Fibroblast of the aortic adventitia (primary cell): ENCODE measurements around the gene NIPA2. TPM values are rescaled to one million over a fixed set of nuclear protein-coding genes. Genes with fewer than 3 reads are reported as not detected.

Experiments
- DNase-seq: peaks from one replicate; pipeline ENCODE4 v3.0.0-alpha.2; 2010; ENCODE audit warnings: low read depth
- H3K4me3 ChIP-seq: 2 replicates; pipeline ENCODE4 v1.5.1; 2011; ENCODE audit warnings: low read depth, mild to moderate bottlenecking, control low read depth, low read length, moderate library complexity
- CTCF ChIP-seq: IDR thresholded peaks from 2 replicates; pipeline ENCODE4 v1.5.1; 2011; ENCODE audit warnings: mild to moderate bottlenecking, low read length, control low read depth, inconsistent platforms; ENCODE audit not compliant: insufficient read depth
- total RNA-seq: library from RNA; depleted of rRNA; stranded (reverse); fragments of >200 nt; gene quantifications from 2 replicates; pipeline ENCODE4 v1.2.3, GENCODE V29; 2012; ENCODE audit warnings: low replicate concordance

The NIPA2 gene
- total RNA-seq, 1 donor = 75.3 TPM

DNA sequence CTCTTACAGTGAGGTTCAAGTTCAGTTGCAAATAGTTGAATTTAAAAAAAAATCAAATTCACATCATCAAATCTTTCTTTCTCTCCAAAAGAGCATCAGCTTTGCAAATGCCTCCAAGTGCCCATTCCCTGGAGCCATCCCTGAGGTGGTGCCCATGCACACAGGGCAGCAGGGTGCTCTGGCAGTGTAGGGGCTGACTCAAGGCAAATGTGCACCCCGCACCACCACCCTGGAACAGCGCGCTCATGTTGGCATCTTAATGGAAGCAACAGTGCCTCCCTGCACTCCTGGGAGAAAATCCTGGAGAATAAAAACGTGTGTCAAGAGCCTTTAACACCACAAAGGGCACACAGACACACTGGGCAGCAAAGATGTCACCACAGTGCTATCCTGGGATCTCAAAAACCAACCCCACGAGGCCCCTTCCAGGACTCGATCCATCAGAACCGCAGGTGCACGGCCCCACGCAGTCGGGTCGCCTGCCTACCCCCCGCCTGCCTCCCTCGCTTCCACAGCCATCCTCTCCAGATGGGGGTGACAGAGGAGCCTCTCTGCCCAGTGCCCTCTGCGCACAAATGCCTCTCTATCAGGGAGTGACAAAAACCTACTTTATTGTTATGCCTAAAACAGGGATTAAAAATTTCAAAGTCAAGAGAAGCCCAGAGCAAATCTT is 50.8 kb downstream of the NIPA2 start:
- H3K4me3 ChIP-seq = no peak overlapping the region
- no peak for DNase-seq
- TF ChIP-seq CTCF = no peak

GRCh38 chr15:22890296-22890695 is 51.8 kb downstream of the NIPA2 start:
- H3K4me3 ChIP-seq = no peak overlapping the region
- TF ChIP-seq CTCF = no peak
- no peak for DNase-seq

- H3K4me3 ChIP-seq = no peak overlapping the region
- TF ChIP-seq CTCF = no peak
- DNase-seq = no peak
These were observed 53.2 kb downstream of the NIPA2 start for GRCh38 chr15:22891426-22892210.

DNA sequence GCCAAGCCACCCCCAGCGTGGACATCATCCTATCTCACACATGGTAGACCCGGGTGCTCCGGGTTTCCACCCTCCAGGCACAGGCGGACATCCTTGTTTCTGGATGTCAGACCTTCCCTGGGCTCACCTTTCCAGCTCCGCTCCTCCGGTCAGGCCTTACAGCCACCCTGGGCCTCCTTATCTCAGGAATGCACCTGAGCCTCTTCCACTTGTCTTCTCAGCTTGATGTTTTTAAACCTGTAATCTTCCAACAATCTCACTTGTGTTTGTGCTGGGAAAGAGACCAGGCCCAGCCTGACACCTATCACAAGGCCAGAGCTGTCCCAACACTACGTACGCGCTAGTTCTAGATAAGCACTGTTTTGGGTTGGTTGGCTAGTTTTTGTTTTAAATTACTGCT is 53.9 kb downstream of the NIPA2 start:
- DNase-seq = no peak
- no peak for TF ChIP-seq CTCF
- no peak overlapping the region for H3K4me3 ChIP-seq

DNA sequence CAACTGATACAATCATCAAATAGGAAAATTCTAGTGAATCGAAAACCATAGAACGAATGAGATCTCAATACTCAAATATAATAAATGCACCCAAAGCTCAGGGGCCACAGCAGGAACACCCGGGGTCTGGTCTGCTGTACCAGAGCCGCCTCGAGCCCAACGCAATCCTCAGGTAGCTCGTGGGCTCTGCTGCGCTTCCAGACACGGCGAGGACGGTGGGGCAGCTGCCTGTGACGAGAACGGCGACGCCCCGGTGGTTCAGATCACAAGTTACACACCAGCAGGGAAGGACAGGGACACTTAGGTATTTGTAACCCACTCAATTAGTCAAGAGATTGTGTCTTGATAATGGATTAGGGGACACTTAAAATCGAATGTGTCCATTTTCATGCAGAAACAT is 54.6 kb downstream of the NIPA2 start:
- no peak overlapping the region for H3K4me3 ChIP-seq
- no peak for DNase-seq
- TF ChIP-seq CTCF = no peak

GRCh38 chr15:22893881-22894280 is 55.4 kb downstream of the NIPA2 start:
- DNase-seq = no peak
- no peak overlapping the region for H3K4me3 ChIP-seq
- no peak for TF ChIP-seq CTCF
